ENCODE measurements around the gene GPC6.

- no peak for TF ChIP-seq CTCF (IDR thresholded peaks at IDR 0.05; ENCODE audit: low read depth, low read length)
- no peak for TF ChIP-seq MAX (IDR thresholded peaks at IDR 0.05; ENCODE audit: low read depth, low read length)
These were observed 1096.5 kb downstream of the GPC6 start for GRCh38 chr13:94322925-94323763.

Measured in NB4 (cell line).